ENCODE data around the gene CALHM5.
"Not testable (repeated sequence)": the region's sequence is repeated elsewhere in the genome, so short reads cannot be mapped to it uniquely, and the experiment has no call there.

The CALHM5 gene

GRCh38 chr6:116492331-116493067 lies 18.9 kb upstream of the CALHM5 start:
- Histone ChIP-seq H3K9me3 (no peaks in the 10 kb centered on the region), H3K36me3 (no peaks in the 10 kb centered on the region), H3K27me3 (no peaks in the 10 kb centered on the region), H3K4me3 (ENCODE audit: low read depth in 1 of 2, low read length in 1 of 2) (peak overlapping the region in 1 of 2 experiments; percentile 8), H3K27ac (peak overlapping the region; percentile 79), H3K4me1 (ENCODE audit: control insufficient read depth in 1 of 2, insufficient read depth in 1 of 2, low read depth in 1 of 2, low read length in 1 of 2) (peaks cover 28 to 31% of the 10 kb centered on the region in 2 experiments)
- no peak for TF ChIP-seq CTCF (IDR thresholded peaks at IDR 0.05)

- H3K36me3 ChIP-seq; H3K27ac ChIP-seq; H3K9me3 ChIP-seq; H3K4me3 ChIP-seq (ENCODE audit: low read depth in 1 of 2, low read length in 1 of 2); H3K27me3 ChIP-seq: not testable (repeated sequence)
- peaks cover 28 to 31% of the 10 kb centered on the region in 2 experiments for H3K4me1 ChIP-seq (ENCODE audit: control insufficient read depth in 1 of 2, insufficient read depth in 1 of 2, low read depth in 1 of 2, low read length in 1 of 2)
These were observed 16.3 kb upstream of the CALHM5 start for GRCh38 chr6:116495161-116495560.

GRCh38 chr6:116497113-116497676 lies 14.2 kb upstream of the CALHM5 start:
- Histone ChIP-seq H3K36me3 (no peaks in the 10 kb centered on the region), H3K27me3 (no peaks in the 10 kb centered on the region), H3K4me3 (ENCODE audit: low read depth in 1 of 2, low read length in 1 of 2) (no peak overlapping the region), H3K9me3 (no peaks in the 10 kb centered on the region), H3K27ac (no peak overlapping the region), H3K4me1 (ENCODE audit: control insufficient read depth in 1 of 2, insufficient read depth in 1 of 2, low read depth in 1 of 2, low read length in 1 of 2) (peaks cover 20 to 23% of the 10 kb centered on the region in 2 experiments)
- TF ChIP-seq CTCF (IDR thresholded peaks at IDR 0.05): no peak

GRCh38 chr6:116500969-116501433 lies 10.4 kb upstream of the CALHM5 start:
- no peak overlapping the region for H3K27ac ChIP-seq
- H3K27me3 ChIP-seq: no peaks in the 10 kb centered on the region
- H3K4me3 ChIP-seq (ENCODE audit: low read depth in 1 of 2, low read length in 1 of 2): no peak overlapping the region
- H3K4me1 ChIP-seq (ENCODE audit: control insufficient read depth in 1 of 2, insufficient read depth in 1 of 2, low read depth in 1 of 2, low read length in 1 of 2): no peaks in the 10 kb centered on the region
- no peak for TF ChIP-seq CTCF (IDR thresholded peaks at IDR 0.05)
- H3K36me3 ChIP-seq: no peaks in the 10 kb centered on the region
- H3K9me3 ChIP-seq: no peaks in the 10 kb centered on the region

GRCh38 chr6:116507324-116507723 lies 4.1 kb upstream of the CALHM5 start:
- Histone ChIP-seq H3K36me3 (no peaks in the 10 kb centered on the region), H3K4me3 (ENCODE audit: low read depth in 1 of 2, low read length in 1 of 2) (no peak overlapping the region), H3K27me3 (no peaks in the 10 kb centered on the region), H3K4me1 (ENCODE audit: control insufficient read depth in 1 of 2, insufficient read depth in 1 of 2, low read depth in 1 of 2, low read length in 1 of 2) (no peaks in the 10 kb centered on the region), H3K27ac (no peak overlapping the region), H3K9me3 (no peaks in the 10 kb centered on the region)
- no peak for TF ChIP-seq CTCF (IDR thresholded peaks at IDR 0.05)

- Histone ChIP-seq H3K36me3 (no peaks in the 10 kb centered on the region), H3K9me3 (no peaks in the 10 kb centered on the region), H3K27ac (no peak overlapping the region), H3K4me3 (ENCODE audit: low read depth in 1 of 2, low read length in 1 of 2) (no peak overlapping the region), H3K4me1 (ENCODE audit: control insufficient read depth in 1 of 2, insufficient read depth in 1 of 2, low read depth in 1 of 2, low read length in 1 of 2) (no peaks in the 10 kb centered on the region), H3K27me3 (no peaks in the 10 kb centered on the region)
- TF ChIP-seq CTCF (IDR thresholded peaks at IDR 0.05): no peak
These were observed 2.9 kb upstream of the CALHM5 start for GRCh38 chr6:116508527-116508926.
